GM21619 (cell line): ENCODE results near the gene PRDM11.

Experiments
- ATAC-seq: cut with Tn5 transposase; IDR thresholded peaks from one replicate; pipeline ENCODE4 v1.9.1; 2021; ENCODE audit not compliant: unreplicated experiment

PRDM11 gene

DNA sequence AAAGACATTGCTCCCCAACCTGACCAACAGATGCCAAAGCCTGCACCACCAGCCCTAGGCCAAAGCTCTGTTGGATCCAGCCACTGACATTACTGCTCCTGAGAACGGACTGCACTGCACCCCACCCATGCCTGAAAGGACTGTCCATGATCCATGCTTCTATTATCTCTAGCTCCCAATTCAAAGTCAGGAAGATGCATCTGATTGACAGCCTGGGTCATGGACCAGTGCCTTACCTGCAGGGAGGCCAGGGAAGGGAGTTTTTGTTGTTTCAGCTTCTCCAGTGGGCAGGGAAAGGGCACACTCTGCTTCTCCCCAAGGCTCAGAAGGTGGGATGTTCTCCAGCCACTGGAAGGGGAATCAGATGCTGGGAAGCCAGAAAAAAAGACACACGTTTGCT, 4.8 kb upstream of the PRDM11 start:
- no peak for ATAC-seq

DNA sequence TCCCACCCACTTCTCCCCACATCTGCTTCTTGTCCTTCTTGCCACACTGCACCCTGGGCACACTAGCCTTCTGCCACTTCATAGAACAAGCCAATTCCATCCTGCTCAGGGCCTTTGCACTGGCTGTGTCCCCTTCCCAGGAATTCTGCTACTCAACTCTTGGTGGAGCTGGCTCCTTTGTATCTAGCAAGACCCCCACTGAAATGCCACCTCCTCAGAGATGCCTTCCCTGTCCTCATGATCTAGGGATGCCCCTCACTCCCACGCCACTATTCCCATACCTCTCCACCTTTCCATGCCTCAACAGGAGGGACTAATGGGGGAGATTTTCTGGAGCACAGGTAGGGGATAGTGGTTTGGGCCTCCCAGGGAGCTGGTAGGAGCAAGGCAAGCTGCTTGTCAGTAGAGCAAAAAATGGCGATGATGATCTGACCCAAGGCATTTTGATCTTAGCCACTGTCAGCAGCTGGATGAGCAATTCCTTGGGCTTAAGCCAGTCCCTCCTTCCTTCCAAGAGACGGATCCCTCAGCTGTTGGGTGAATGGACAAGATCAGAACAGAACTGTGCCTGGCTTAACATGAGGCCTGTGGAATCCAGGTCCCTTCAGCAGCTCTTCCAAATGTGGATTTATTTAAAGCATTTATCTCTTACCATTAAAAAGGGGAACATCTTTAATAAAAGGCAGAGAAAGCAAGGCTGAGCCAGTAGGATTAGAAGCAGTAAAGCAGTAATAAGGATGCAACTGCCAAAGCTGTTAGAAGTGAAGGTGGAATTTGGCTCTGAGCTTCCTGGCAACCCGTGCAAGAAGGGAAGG, 4.0 kb upstream of the PRDM11 start:
- ATAC-seq: no peak

DNA sequence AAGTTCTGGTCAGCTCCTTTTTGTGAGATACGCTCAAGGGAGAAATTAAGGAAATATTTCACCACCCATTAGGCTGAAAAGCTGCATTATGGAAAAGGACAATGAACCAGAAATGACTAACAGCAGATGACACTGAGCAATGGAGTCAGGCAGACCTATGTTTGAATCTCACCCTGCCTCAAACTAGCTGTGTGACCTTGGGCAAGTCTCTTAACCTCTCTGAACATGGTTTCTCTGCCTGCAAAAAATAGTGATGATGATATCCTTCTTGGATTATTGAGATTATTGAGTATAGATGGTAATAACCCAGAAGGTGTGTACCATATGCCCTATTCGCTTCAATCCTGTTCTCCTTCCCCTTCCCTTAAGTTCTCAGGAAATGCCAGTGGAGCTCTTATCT, 2.9 kb upstream of the PRDM11 start:
- no peak for ATAC-seq

DNA sequence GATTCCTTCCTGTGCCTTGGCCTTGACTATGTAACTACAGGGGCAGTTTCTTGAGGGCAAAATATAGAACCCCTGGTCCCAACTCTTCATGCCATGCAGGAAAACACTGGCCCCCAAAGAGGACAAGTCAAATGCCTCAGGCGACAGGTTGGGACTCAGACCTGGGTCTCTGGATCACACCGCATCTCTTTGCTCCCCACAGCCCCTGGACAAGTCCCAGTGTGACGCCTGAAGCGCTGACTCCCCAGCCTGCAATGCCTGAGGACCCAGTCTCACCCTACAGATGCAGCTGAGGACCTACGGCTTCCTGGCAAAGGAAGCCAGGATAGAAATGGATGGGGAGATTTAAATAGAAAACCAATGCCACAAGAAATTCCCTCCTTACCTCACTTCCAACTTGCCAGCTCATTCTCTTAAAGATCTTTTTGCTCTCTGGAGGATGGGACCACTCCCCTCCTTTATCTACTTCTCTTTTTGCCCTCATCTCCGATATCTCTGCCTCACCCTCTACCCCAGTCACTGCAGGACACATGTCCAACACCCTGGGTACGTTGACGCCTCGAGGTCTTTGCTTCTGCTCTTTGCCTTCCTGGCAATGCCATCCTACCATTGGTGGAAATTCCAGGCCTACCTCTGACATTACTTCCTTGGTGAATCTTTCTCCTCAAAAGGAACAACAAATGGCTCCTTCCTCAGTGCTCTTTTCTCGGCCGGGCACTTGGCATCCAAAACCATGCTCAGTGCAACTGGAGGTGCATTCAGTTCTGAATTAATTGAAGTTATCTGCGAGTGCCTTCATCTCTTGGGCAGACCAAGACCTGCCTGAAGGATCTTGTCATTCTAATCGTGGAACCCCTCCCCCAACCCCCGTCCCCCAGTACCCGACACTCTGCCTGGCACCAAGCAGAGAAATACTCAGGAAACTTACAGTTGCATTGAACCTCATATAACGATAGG, 2.0 kb upstream of the PRDM11 start:
- ATAC-seq: no peak

DNA sequence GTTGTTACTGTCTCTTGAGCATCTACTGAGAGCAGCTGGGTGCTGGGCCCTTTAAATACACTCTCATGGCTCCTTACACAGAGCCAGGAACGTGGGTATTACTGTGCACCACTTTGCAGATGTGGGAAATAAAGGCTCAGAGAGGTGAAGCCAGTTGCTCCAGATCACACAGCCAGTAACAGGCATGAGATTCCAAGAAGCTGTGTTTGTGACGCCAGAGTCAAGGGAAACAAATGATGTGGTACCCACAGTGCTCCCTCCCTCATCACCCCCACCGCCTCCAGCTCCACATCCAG, 1.4 kb upstream of the PRDM11 start:
- no peak for ATAC-seq

DNA sequence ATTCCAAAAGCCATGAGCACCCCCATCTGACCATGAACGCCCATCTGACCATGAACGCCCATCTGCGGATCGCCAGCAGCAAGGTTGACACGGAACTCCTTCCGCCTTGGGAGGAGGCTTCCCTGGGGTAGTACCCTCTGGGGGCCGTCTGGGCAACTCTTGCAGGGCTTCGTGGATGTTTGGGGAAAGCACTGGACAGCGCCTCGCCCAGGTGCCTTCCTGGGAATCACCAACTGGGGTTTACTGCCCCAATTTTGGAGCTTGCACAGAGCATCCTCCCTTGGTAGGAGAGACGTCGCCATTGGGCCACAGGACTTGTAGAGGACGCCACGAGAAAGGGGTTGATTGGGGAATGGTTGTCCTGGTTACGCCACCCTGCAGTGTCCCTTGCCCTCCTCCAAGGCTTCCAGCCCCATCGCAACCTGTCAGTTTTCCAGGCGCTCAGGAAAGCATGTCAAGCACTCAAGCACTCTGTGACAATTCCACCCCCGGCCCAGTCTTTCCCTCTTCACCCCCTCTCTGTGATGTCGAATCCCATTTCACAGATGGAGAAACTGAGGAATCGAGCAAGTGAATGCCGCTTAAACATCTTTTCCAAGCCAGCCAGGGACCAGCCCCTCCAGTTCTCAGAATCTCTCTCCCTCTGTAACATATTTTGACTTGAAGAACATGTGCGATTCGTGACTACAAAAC, 914 bp upstream of the PRDM11 start:
- ATAC-seq: no peak

DNA sequence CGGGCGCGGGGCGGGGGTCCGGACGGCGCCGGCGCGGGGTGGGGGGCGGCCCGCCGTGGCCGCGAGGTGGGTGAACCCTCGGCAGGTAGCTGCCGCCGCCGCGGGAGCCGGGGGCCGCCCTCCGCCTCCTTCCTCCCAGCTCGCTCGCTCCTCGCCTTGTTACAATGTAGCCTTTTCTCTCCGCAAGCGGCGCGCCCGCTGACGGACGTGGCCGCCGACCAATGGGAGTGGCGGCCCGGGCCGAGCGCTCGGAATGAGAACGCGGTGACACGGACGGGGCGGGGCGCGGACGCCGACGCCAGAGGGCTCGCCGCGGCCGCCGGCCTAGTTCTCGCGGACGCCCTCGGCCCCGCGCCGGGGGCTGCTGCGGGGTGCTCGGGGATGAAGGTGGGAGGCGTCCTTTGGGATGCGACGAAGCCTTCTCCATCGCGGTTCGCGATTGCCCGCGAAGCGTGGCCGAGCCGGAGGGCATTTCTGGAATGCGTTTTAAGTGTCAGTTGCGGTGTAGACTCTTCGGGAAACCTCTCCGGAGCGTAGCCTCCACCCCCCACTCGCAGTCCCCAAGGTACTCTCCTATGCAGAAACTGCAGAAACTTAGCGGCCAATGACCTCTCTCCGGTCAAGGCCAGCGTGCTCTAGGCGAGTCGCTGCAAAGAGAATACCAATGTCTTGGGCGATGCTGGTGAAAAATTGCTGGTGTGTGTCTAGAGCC, 734 bp downstream of the PRDM11 start:
- peak; percentile 97 for ATAC-seq

DNA sequence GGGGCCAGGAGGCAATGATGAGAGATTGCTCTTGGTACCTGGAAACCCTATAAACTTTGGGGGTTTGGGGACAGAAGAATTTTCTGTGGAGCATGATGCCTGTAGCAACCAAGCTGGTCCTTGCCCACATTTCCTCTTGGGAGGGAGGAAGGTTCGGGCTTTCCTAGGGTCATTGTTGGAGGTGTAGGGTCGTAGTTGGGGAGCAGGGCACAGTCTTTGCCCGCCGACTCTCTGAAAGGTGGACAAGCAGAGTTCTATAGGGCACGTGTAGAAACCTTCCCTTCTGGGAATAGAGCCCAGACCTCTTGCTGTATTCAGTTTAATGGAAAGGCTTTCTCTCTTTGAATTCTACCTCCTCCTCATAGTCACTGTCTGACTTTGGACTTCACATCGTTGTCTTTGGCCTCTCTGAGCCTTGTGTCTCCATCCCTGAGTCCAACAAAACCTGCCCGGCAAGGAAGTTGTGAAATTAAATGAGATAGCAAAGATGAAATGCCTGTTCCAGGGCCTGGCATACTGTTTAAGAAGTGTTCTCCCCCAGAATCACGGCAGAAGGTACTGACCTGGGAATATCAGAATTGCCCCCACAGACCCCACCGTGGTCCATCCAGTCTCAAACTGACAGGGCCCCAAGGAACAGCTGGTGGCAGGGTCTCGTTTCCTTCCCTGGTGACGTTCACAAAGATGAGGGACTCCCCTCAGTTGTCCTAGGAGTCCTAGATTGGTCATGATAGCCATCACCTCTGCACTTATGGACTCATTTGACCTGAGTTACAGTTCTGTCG, 1.6 kb downstream of the PRDM11 start:
- no peak for ATAC-seq

DNA sequence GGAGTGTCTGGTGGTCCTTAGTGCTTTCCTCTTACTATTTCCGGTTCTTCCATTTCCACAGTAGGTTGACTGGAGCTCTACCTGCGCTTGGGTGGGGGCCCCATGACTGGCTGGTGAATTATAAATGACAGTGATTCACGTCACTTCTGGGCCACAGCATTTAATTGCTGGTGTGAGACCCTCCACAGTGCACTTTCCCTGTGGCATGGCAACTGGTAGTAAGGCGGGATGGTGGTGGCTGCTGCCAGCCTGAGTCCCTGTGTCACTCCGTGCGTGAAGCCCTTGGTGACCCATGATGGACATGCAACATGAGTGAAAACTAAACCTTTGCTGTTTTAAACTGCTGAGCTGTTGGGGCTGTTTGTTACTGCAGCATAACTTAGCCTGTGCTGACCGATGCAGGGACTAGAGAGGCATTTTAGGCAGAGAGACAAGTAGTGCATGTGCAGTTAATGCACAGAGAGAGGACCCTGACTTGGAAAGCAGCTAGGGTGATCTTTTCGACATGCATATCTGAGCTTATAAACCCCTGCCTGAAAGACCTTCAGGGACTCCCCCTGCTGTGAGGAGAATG, 3.1 kb downstream of the PRDM11 start:
- no peak for ATAC-seq

DNA sequence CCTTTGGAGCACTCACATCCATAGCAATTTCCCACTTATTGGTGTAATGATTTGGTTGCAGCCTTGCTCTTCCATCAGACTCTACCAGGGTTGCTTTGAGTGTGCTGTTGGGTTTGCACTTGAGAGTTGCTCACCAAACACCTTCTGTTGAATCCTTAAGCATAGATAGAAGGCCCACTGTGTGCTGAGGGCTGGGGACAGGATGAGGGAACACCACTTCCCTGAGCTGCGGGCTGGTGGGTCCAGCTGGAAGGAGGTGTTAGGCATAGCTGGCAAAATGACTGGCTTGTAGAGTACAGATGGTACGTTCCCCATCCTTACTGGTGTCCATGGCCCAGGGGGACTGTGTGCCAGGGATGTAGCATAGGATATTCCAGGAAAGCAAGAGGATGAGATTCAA, 3.9 kb downstream of the PRDM11 start:
- no peak for ATAC-seq

DNA sequence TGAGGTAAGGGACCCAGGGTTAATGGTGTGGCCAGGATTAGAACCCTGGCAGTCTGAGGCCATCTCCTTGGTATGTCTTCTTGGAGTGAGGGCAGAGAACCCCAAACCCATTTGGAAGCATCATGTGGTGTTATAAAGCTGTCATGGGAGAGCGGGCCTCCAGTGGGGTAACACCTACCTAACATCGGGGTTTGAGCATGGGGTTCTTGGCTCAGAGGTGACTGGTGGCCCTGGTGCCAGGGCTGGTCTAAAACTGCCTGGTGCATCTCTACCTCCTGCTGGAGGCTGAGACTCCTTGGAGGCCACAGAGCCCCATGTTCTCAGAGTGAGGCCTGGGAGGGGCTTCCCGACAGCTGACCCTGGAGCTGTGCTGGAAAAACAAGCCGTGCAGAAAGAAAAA, 4.5 kb downstream of the PRDM11 start:
- ATAC-seq: no peak

DNA sequence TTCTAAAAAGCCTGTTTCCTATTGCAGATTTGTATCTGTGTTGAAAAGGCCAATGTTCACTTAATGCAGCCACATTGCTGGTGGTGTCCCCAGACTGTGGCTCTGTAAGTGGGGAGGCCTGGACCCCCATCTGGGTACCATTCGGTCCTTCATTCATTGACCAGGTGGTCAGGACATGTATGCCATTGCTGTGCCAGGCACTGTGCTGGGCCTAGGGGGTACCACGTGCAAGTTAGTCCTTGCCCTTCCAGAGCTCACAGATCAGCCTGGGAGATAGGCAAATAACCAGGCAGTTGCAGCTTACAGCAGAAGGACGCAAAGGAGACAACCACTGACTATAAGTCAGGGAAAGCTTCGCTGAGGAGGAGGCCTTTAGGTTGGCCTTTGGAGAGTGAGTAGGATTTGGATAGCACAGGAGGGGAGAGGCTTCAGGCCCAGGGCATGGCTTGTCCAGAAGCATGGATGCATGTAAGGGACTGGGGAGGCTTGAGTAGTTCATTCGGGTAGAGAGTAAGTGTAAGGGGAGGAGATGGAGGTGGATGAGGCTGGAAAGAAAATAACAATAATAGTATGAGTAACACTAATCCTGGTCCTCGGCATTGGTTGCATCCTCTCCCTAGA, 5.0 kb downstream of the PRDM11 start:
- no peak for ATAC-seq

DNA sequence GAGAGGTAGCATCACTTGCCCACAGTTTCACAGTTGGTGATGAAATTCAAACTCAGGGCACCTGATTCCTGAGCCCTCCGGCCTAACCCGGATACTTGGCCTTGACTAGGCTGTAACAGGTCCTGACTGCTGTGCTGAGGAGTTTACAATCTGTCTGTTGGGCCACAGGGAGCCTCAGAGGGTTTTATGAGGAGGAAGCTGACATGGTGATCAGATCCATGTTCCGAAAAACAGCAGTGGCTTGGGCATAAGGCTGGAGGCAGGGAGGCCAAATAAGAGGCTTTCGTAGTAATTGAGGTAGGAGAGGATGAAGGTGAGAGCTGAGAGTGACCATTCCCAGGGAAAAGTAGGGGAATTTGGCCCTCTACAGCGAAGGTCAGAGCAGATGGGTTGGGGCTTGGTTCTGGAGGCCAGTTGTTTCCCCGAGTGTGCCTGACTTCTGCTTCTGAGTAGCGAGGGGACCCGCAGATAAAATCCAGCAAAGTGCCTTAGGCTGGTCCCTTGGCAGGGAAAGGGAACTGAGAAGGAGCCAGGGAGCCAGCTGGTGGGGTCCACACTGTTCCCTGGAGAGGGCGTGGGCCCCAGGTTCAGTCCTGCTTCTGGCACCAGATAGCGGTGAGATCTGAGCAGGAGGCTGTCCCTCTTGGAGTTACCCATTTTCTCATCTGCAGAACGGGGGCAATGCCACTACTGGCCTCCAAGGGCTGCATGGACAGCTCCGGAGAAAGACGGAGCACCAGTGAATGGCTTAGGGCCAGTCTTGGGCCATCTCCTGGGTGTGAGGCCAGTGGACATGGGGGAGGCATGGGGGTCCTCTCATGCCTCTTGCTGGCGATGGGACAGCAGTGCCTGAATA, 6.5 kb downstream of the PRDM11 start:
- no peak for ATAC-seq

DNA sequence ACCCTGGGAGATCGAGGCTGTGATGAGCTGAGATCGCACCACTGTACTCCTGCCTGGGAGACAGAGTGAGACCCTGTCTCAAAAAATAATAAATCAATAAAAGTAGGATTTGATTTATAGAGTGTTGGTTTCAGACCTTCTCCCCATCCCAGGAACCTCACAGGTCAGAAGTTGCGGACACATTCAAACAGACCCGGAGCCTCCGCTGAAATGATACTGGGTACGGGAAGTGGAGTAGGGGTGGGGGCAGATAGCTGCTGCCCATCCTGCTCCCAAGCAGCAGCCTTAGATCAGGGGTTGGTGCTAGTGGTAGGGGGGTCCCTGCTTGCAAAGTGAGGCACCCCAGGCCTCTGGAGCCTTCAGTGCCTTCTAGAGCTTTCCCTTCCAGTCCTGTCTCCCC, 7.8 kb downstream of the PRDM11 start:
- no peak for ATAC-seq

DNA sequence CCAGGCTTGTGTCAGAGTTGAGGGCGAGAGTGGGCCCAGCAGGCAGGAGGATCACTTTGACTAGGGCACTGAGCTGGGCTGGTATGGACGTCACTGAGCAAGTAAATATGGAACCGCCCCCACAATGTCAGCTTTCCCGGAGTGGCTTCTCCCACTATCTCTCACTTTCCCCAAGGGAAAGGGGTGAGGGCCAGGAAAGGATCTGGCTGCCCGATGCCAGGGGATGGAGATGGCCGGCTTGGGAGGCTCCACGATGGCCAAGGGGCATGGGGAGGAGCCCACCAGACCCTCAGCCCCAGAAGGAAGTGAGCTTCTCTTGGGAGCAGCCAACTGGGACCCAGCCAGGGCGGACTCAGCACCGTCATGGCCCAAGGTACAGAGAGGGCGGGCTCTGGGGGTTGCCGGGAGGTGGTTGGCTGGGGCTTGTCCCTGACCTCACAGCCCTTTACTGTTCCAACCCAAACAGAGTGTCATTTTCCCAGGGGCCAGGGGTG, 8.7 kb downstream of the PRDM11 start:
- no peak for ATAC-seq

DNA sequence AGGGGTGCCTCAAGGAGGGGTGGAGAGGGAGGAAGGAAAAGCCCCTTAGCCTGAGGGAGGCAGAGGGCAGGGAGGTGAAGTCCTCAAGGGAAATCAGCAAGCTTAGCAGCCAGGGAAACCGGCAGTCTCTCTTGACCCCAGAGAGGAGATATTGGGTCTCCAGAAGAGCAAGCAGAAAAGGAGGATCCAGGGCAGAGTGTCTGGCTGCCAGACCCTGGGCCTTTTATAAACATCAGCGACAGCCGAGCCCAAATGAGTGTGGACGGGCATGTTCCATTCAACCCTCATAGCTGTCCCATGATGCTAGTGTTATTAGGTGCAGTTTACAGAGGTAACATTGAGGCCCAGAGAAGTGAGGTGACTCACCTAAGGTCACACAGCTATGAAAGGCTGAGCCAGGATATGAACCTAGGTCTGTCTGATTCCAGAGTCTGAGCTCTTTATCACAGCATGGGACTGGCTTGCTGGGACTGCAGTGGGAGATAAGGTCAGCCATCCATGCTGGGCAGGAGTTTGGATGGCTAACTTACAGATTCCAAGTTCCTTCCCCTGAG, 9.3 kb downstream of the PRDM11 start:
- ATAC-seq: no peak

DNA sequence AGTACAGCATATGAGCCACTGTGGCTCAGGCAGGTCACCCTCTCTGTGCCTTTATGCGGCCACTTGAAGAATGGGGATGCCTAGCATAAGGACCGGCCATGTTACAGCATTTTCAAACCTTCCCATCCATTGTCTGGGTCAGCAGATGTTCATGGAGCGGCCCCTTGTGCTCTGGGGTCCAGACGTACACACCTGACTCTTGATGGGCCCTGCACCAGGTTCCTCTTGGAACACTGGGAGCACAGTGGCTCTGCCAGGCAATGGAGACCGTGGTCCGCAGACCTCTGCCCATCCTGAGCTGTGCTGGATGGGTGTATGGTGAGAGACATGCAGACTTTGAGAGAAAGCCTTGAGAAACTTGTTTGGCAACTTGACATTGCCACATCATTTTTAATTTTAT, 9.8 kb downstream of the PRDM11 start:
- ATAC-seq: no peak

DNA sequence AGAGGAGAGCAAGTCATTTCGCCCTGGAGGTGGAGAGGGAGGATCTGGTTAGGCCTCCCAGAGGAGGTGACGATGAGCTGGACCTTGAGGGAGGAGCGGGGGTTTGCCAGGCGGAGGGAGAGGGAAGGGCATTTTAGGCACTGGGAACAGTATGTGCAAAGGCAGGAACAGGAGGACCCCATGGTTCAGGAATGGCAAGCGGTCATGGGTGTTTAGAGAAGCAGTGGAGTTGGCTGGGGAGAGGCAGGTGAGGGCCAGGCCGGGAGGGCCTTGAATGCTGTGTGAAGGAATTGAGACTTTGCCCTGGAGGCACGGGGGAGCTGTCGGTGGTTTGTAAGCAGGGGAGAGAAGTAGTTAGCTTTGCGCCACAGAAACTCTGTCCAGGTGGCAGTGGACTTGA, 10.3 kb downstream of the PRDM11 start:
- no peak for ATAC-seq
